DLD1 (cell line): ENCODE measurements around the gene BICC1.
"Not testable (repeated sequence)": the region's sequence is repeated elsewhere in the genome, so short reads cannot be mapped to it uniquely, and the experiment has no call there.

Experiments used
- in situ Hi-C: cut with HindIII; loops from 2 replicates; pipeline ENCODE4 v1.10.0; 2017; ENCODE audit warnings: low sequenced_read_pairs

Gene BICC1

GRCh38 chr10:58590152-58590840 lies 77.6 kb downstream of the BICC1 start:
- in situ Hi-C loops = no loop called here

GRCh38 chr10:58590924-58591323 lies 78.3 kb downstream of the BICC1 start:
- in situ Hi-C loops = no loop called here

- in situ Hi-C loops = no loop called here
Observed at GRCh38 chr10:58593008-58593407, 80.3 kb downstream of the BICC1 start.

GRCh38 chr10:58597211-58597610 lies 84.5 kb downstream of the BICC1 start:
- in situ Hi-C loops = not testable (repeated sequence)

- in situ Hi-C loops = no loop called here
Observed at GRCh38 chr10:58599927-58600553, 87.4 kb downstream of the BICC1 start.

GRCh38 chr10:58608351-58608750 lies 95.7 kb downstream of the BICC1 start:
- in situ Hi-C loops = no loop called here

GRCh38 chr10:58608826-58609531 lies 96.3 kb downstream of the BICC1 start:
- in situ Hi-C loops = no loop called here

GRCh38 chr10:58609532-58610150 lies 97.0 kb downstream of the BICC1 start:
- in situ Hi-C loops = no loop called here

- in situ Hi-C loops = no loop called here
Observed at GRCh38 chr10:58615237-58615935, 102.7 kb downstream of the BICC1 start.

GRCh38 chr10:58618158-58618676 lies 105.5 kb downstream of the BICC1 start:
- in situ Hi-C loops = no loop called here

- in situ Hi-C loops = no loop called here
Observed at GRCh38 chr10:58621379-58622077, 108.9 kb downstream of the BICC1 start.

GRCh38 chr10:58622246-58622645 lies 109.6 kb downstream of the BICC1 start:
- in situ Hi-C loops = no loop called here

- in situ Hi-C loops = no loop called here
Observed at GRCh38 chr10:58625070-58625469, 112.4 kb downstream of the BICC1 start.

GRCh38 chr10:58627392-58627791 lies 114.7 kb downstream of the BICC1 start:
- in situ Hi-C loops = no loop called here

- in situ Hi-C loops = no loop called here
Observed at GRCh38 chr10:58631715-58632114, 119.0 kb downstream of the BICC1 start.

GRCh38 chr10:58632216-58632615 lies 119.5 kb downstream of the BICC1 start:
- in situ Hi-C loops = no loop called here

GRCh38 chr10:58637352-58637751 lies 124.7 kb downstream of the BICC1 start:
- in situ Hi-C loops = no loop called here

GRCh38 chr10:58638388-58638787 lies 125.7 kb downstream of the BICC1 start:
- in situ Hi-C loops = no loop called here

- in situ Hi-C loops = no loop called here
Observed at GRCh38 chr10:58641095-58641531, 128.4 kb downstream of the BICC1 start.

- in situ Hi-C loops = no loop called here
Observed at GRCh38 chr10:58641708-58642107, 129.0 kb downstream of the BICC1 start.
